Activated T-helper 17 cell treated with anti-CD3 and anti-CD28 coated beads, Interleukin-2, amount 50 U/mL, for 72 hours (primary cell): ENCODE data around the gene CTXN3. TPM values are rescaled to one million over a fixed set of nuclear protein-coding genes. Genes with fewer than 3 reads are reported as not detected.

Experiments
- ATAC-seq: fragments of 150-1000 bp; cut with Tn5 transposase; replicated peaks from 2 replicates; pipeline ENCODE4 v1.10.0; 2021; ENCODE audit warnings: mild to moderate bottlenecking, moderate library complexity
- H3K27ac Mint-ChIP-seq: one replicate; pipeline ENCODE4 v1.8.0; 2022; ENCODE audit warnings: mixed read lengths
- H3K27me3 Mint-ChIP-seq: one replicate; pipeline ENCODE4 v1.8.0; 2022; ENCODE audit warnings: mixed read lengths
- H3K36me3 Mint-ChIP-seq: one replicate; pipeline ENCODE4 v1.8.0; 2022; ENCODE audit warnings: low read depth, mild to moderate bottlenecking, mixed read lengths
- H3K4me1 Mint-ChIP-seq: one replicate; pipeline ENCODE4 v1.8.0; 2022; ENCODE audit warnings: mixed read lengths
- H3K4me3 Mint-ChIP-seq: one replicate; pipeline ENCODE4 v1.8.0; 2022; ENCODE audit warnings: mild to moderate bottlenecking, mixed read lengths
- H3K9me3 Mint-ChIP-seq: one replicate; pipeline ENCODE4 v1.8.0; 2022; ENCODE audit warnings: mixed read lengths
- total RNA-seq, 2 donors: library from RNA; stranded (reverse); gene quantifications; one replicate each; pipeline ENCODE4 v1.2.3, GENCODE V29; 2022

Gene CTXN3
- total RNA-seq, 2 donors from 2014 or later, result not detected

GRCh38 chr5:127699416-127699815, 50.5 kb downstream of the CTXN3 start:
- Mint-ChIP-seq H3K4me1 (no peaks in the 10 kb centered on the region), H3K36me3 (no peaks in the 10 kb centered on the region), H3K4me3 (no peak overlapping the region), H3K27ac (no peak overlapping the region), H3K27me3 (peaks cover 11% of the 10 kb centered on the region), H3K9me3 (no peaks in the 10 kb centered on the region)
- no peak for ATAC-seq

GRCh38 chr5:127700237-127700766, 51.4 kb downstream of the CTXN3 start:
- Mint-ChIP-seq H3K27me3 (peaks cover 14% of the 10 kb centered on the region), H3K4me1 (peaks cover under 1% of the 10 kb centered on the region), H3K27ac (no peak overlapping the region), H3K4me3 (no peak overlapping the region), H3K9me3 (no peaks in the 10 kb centered on the region), H3K36me3 (no peaks in the 10 kb centered on the region)
- ATAC-seq, result no peak

- H3K4me1 Mint-ChIP-seq, result peaks cover 6% of the 10 kb centered on the region
- no peak overlapping the region for H3K4me3 Mint-ChIP-seq
- H3K36me3 Mint-ChIP-seq, result no peaks in the 10 kb centered on the region
Observed at GRCh38 chr5:127702434-127702833, 53.6 kb downstream of the CTXN3 start.

GRCh38 chr5:127702926-127703561, 54.2 kb downstream of the CTXN3 start, which contains the start of gene CCDC192:
TSS of gene CCDC192 (plus strand) at chr5:127703391. CDS start at chr5:127703446, 55 bp downstream.
- no peak within 1 kb of the TSS for H3K4me3 Mint-ChIP-seq
- no peaks in the 10 kb centered on the region for H3K9me3 Mint-ChIP-seq
- peak; percentile 74 for ATAC-seq
- H3K27me3 Mint-ChIP-seq, result peaks cover 17% of the 10 kb centered on the region
- peaks cover 6% of the 10 kb centered on the region for H3K4me1 Mint-ChIP-seq
- H3K27ac Mint-ChIP-seq, result no peak within 1 kb of the TSS
- no peaks in the 10 kb centered on the region for H3K36me3 Mint-ChIP-seq

More at GRCh38 chr5:127702434-127702833, 53.6 kb downstream of the CTXN3 start:
- Mint-ChIP-seq H3K9me3 (no peaks in the 10 kb centered on the region), H3K27ac (no peak overlapping the region), H3K27me3 (peaks cover 17% of the 10 kb centered on the region)
- ATAC-seq, result no peak

- no peak overlapping the region for H3K4me3 Mint-ChIP-seq
- peak; percentile 64 for ATAC-seq
- H3K36me3 Mint-ChIP-seq, result no peaks in the 10 kb centered on the region
Observed at GRCh38 chr5:127705120-127705892, 56.4 kb downstream of the CTXN3 start.

GRCh38 chr5:127706691-127707090, 57.8 kb downstream of the CTXN3 start:
- no peak for ATAC-seq
- H3K27ac Mint-ChIP-seq, result no peak overlapping the region
- peaks cover 6% of the 10 kb centered on the region for H3K4me1 Mint-ChIP-seq

More at GRCh38 chr5:127705120-127705892, 56.4 kb downstream of the CTXN3 start:
- Mint-ChIP-seq H3K27me3 (peaks cover 17% of the 10 kb centered on the region), H3K9me3 (no peaks in the 10 kb centered on the region), H3K4me1 (peaks cover 6% of the 10 kb centered on the region), H3K27ac (peak overlapping the region; percentile 86)

GRCh38 chr5:127707209-127707608, 58.3 kb downstream of the CTXN3 start:
- no peaks in the 10 kb centered on the region for H3K36me3 Mint-ChIP-seq

More at GRCh38 chr5:127706691-127707090, 57.8 kb downstream of the CTXN3 start:
- Mint-ChIP-seq H3K9me3 (no peaks in the 10 kb centered on the region), H3K27me3 (peaks cover 15% of the 10 kb centered on the region), H3K4me3 (no peak overlapping the region), H3K36me3 (no peaks in the 10 kb centered on the region)

More at GRCh38 chr5:127707209-127707608, 58.3 kb downstream of the CTXN3 start:
- Mint-ChIP-seq H3K4me1 (peaks cover 6% of the 10 kb centered on the region), H3K27ac (no peak overlapping the region), H3K4me3 (no peak overlapping the region), H3K9me3 (no peaks in the 10 kb centered on the region), H3K27me3 (peaks cover 15% of the 10 kb centered on the region)
- no peak for ATAC-seq

Other genes starting within 250 kb of the CTXN3 start
- 10 to 100 TPM; 31.3 to 39.1 TPM for gene PRRC1, start 131.4 kb upstream of the CTXN3 start, total RNA-seq
- not detected for gene CCDC192, start 54.3 kb downstream of the CTXN3 start, total RNA-seq